Neutrophil (primary cell): ENCODE measurements around the gene REEP1.

Experiments used
- H3K27ac ChIP-seq: fragments of 200-600 bp; sonication (generic); 2 replicates; pipeline ENCODE4 v1.5.1; 2016; ENCODE audit warnings: mild to moderate bottlenecking, moderate library complexity
- H3K27me3 ChIP-seq: fragments of 200-600 bp; sonication (generic); 2 replicates; pipeline ENCODE4 v1.6.0; 2016; ENCODE audit warnings: mild to moderate bottlenecking
- H3K36me3 ChIP-seq: fragments of 200-600 bp; sonication (generic); 2 replicates; pipeline ENCODE4 v1.5.1; 2017
- H3K4me1 ChIP-seq, 2 experiments: fragments of 200-600 bp in 1 of 2; sonication (generic) in 1 of 2; 1 replicate in 1 of 2; 2 replicates in 1 of 2; pipeline versions ENCODE4 v1.5.1 to v1.6.1; 2013 to 2016; ENCODE audit warnings: low read depth in 1 of 2, low read length in 1 of 2, mild to moderate bottlenecking in 1 of 2, moderate library complexity in 1 of 2; ENCODE audit not compliant: control insufficient read depth in 1 of 2, insufficient read depth in 1 of 2
- H3K4me3 ChIP-seq, 2 experiments: fragments of 200-600 bp in 1 of 2; sonication (generic) in 1 of 2; 1 replicate in 1 of 2; 2 replicates in 1 of 2; pipeline ENCODE4 v1.5.1; 2013 to 2016; ENCODE audit warnings: low read depth in 1 of 2, low read length in 1 of 2, mild to moderate bottlenecking in 1 of 2, moderate library complexity in 1 of 2
- H3K9me3 ChIP-seq: fragments of 200-600 bp; sonication (generic); 2 replicates; pipeline ENCODE4 v1.5.1; 2016
- CTCF ChIP-seq: fragments of 200-600 bp; sonication (generic); IDR thresholded peaks from 2 replicates; pipeline ENCODE4 v1.5.1; 2016; ENCODE audit warnings: antibody characterized with exemption

REEP1 gene

GRCh38 chr2:86243950-86244733 lies 93.3 kb downstream of the REEP1 start:
- Histone ChIP-seq H3K27me3 (no peaks in the 10 kb centered on the region), H3K36me3 (no peaks in the 10 kb centered on the region), H3K27ac (no peak overlapping the region), H3K4me1 (no peaks in the 10 kb centered on the region), H3K4me3 (no peak overlapping the region), H3K9me3 (no peaks in the 10 kb centered on the region)
- TF ChIP-seq CTCF = no peak

GRCh38 chr2:86243272-86243671 lies 94.2 kb downstream of the REEP1 start:
- TF ChIP-seq CTCF = no peak
- Histone ChIP-seq H3K27ac (no peak overlapping the region), H3K27me3 (peaks cover 5% of the 10 kb centered on the region), H3K4me1 (no peaks in the 10 kb centered on the region), H3K9me3 (no peaks in the 10 kb centered on the region), H3K4me3 (no peak overlapping the region), H3K36me3 (no peaks in the 10 kb centered on the region)

- Histone ChIP-seq H3K9me3 (no peaks in the 10 kb centered on the region), H3K27me3 (peaks cover 12% of the 10 kb centered on the region), H3K36me3 (no peaks in the 10 kb centered on the region), H3K4me1 (no peaks in the 10 kb centered on the region), H3K4me3 (no peak overlapping the region), H3K27ac (no peak overlapping the region)
- TF ChIP-seq CTCF = no peak
These were observed 95.8 kb downstream of the REEP1 start for GRCh38 chr2:86241611-86242010.

GRCh38 chr2:86240251-86240650 lies 97.2 kb downstream of the REEP1 start:
- Histone ChIP-seq H3K27me3 (peaks cover 12% of the 10 kb centered on the region), H3K4me3 (no peak overlapping the region), H3K9me3 (no peaks in the 10 kb centered on the region), H3K27ac (no peak overlapping the region), H3K36me3 (no peaks in the 10 kb centered on the region), H3K4me1 (no peaks in the 10 kb centered on the region)
- no peak for TF ChIP-seq CTCF

GRCh38 chr2:86239745-86240144 lies 97.7 kb downstream of the REEP1 start:
- no peaks in the 10 kb centered on the region for H3K4me1 ChIP-seq
- H3K4me3 ChIP-seq = no peak overlapping the region
- H3K9me3 ChIP-seq = no peaks in the 10 kb centered on the region
- TF ChIP-seq CTCF = no peak
- peaks cover 12% of the 10 kb centered on the region for H3K27me3 ChIP-seq
- no peaks in the 10 kb centered on the region for H3K36me3 ChIP-seq
- no peak overlapping the region for H3K27ac ChIP-seq
